Endothelial cell (in vitro differentiated cells): ENCODE measurements around the gene NKX2-8. TPM values are rescaled to one million over a fixed set of nuclear protein-coding genes. Genes with fewer than 3 reads are reported as not detected.
"Not testable (repeated sequence)": the region's sequence is repeated elsewhere in the genome, so short reads cannot be mapped to it uniquely, and the experiment has no call there.

ENCODE experiments used
- DNase-seq: peaks from one replicate; pipeline ENCODE4 v3.0.0; 2021; ENCODE audit warnings: low spot score
- H3K27ac Mint-ChIP-seq: one replicate; pipeline ENCODE4 v1.8.0; 2021; ENCODE audit warnings: mixed read lengths, inconsistent platforms; ENCODE audit not compliant: unreplicated experiment
- H3K27me3 Mint-ChIP-seq: one replicate; pipeline ENCODE4 v1.8.0; 2021; ENCODE audit warnings: mild to moderate bottlenecking, moderate library complexity, mixed read lengths, inconsistent platforms; ENCODE audit not compliant: unreplicated experiment
- H3K36me3 Mint-ChIP-seq: one replicate; pipeline ENCODE4 v1.8.0; 2021; ENCODE audit warnings: mild to moderate bottlenecking, low read depth, mixed read lengths, inconsistent platforms; ENCODE audit not compliant: unreplicated experiment
- H3K4me1 Mint-ChIP-seq: one replicate; pipeline ENCODE4 v1.8.0; 2021; ENCODE audit warnings: mild to moderate bottlenecking, mixed read lengths, inconsistent platforms; ENCODE audit not compliant: unreplicated experiment
- H3K4me3 Mint-ChIP-seq: one replicate; pipeline ENCODE4 v1.8.0; 2021; ENCODE audit warnings: mild to moderate bottlenecking, mixed read lengths, inconsistent platforms; ENCODE audit not compliant: unreplicated experiment
- H3K9me3 Mint-ChIP-seq: one replicate; pipeline ENCODE4 v1.8.0; 2021; ENCODE audit warnings: mixed read lengths, inconsistent platforms; ENCODE audit not compliant: unreplicated experiment
- total RNA-seq: library from RNA; stranded (reverse); fragmentation: NEBNext Ultra II Directional; extraction: Animal tissue kit (Norgen Biotek cat#: 25700); gene quantifications from one replicate; pipeline ENCODE4 v1.2.1, GENCODE V29; 2021; ENCODE audit not compliant: unreplicated experiment
- TF ChIP-seq, protein P1 (sequence below): fragments of 200-600 bp; sonication (generic); IDR thresholded peaks from one replicate; pipeline ENCODE4 v1.5.0; 2021; ENCODE audit warnings: antibody characterized with exemption; ENCODE audit not compliant: unreplicated experiment

Gene NKX2-8
- total RNA-seq, 1 donor from 2014 or later = not detected

DNA sequence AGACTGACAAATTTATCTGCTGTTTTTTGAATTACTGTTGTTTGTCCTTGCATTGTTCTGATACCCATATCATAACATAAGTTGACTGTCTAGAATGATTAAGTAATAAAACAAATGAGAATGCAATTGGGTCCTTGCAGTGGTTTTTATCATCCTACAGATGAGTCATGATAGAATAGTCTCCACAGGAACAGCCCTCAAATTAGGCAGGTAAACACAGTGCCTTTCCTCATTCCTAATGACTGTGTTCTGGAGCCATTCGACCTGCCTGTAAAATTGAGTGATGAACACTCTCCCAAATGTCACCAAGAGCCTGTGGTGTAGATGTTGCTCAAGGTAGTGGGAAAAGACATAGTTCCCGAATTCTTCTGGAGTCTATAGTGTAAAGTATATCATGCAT is 12.3 kb downstream of the NKX2-8 start:
- no peaks in the 10 kb centered on the region for H3K36me3 Mint-ChIP-seq
- H3K9me3 Mint-ChIP-seq = no peaks in the 10 kb centered on the region
- no peak for DNase-seq
- TF ChIP-seq, protein P1, sequence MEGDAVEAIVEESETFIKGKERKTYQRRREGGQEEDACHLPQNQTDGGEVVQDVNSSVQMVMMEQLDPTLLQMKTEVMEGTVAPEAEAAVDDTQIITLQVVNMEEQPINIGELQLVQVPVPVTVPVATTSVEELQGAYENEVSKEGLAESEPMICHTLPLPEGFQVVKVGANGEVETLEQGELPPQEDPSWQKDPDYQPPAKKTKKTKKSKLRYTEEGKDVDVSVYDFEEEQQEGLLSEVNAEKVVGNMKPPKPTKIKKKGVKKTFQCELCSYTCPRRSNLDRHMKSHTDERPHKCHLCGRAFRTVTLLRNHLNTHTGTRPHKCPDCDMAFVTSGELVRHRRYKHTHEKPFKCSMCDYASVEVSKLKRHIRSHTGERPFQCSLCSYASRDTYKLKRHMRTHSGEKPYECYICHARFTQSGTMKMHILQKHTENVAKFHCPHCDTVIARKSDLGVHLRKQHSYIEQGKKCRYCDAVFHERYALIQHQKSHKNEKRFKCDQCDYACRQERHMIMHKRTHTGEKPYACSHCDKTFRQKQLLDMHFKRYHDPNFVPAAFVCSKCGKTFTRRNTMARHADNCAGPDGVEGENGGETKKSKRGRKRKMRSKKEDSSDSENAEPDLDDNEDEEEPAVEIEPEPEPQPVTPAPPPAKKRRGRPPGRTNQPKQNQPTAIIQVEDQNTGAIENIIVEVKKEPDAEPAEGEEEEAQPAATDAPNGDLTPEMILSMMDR = no peak
- peaks cover 4% of the 10 kb centered on the region for H3K27me3 Mint-ChIP-seq
- no peak overlapping the region for H3K4me3 Mint-ChIP-seq
- no peak overlapping the region for H3K27ac Mint-ChIP-seq
- H3K4me1 Mint-ChIP-seq = no peaks in the 10 kb centered on the region

DNA sequence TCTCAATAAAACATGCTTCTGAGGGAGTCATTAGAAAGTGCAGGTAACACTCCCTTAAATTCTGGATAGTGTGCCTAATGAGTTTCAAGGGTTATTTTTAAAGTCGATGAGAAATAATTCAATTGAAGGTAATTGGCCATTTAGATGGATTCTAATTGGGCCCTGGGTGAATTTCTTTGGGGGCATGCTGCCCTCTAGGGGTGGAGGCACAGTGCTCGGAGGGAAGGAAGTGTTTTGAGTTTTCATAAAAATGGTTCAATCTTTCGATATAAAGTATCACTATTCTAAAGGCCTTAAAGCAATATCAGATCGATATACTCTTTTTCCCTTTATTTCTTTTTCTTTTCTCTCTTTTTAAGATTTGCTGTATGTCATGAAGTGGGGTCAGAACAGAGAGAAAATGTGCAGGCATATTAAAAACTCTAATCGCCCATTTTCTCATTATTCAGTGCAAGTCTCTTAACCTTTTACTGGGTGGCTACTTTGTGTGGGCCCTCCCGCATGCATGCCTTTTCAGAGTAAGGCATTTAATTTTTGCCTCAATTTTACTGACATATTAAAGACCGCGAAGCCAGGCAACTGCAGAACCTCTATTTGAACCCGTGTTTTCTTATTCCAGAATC is 25.5 kb downstream of the NKX2-8 start:
- no peaks in the 10 kb centered on the region for H3K9me3 Mint-ChIP-seq
- H3K27ac Mint-ChIP-seq = no peak overlapping the region
- DNase-seq = peak; percentile 47
- no peak overlapping the region for H3K4me3 Mint-ChIP-seq
- TF ChIP-seq, protein P1 = peak; percentile 31
- H3K27me3 Mint-ChIP-seq = peaks cover 2% of the 10 kb centered on the region
- H3K4me1 Mint-ChIP-seq = no peaks in the 10 kb centered on the region
- no peaks in the 10 kb centered on the region for H3K36me3 Mint-ChIP-seq

DNA sequence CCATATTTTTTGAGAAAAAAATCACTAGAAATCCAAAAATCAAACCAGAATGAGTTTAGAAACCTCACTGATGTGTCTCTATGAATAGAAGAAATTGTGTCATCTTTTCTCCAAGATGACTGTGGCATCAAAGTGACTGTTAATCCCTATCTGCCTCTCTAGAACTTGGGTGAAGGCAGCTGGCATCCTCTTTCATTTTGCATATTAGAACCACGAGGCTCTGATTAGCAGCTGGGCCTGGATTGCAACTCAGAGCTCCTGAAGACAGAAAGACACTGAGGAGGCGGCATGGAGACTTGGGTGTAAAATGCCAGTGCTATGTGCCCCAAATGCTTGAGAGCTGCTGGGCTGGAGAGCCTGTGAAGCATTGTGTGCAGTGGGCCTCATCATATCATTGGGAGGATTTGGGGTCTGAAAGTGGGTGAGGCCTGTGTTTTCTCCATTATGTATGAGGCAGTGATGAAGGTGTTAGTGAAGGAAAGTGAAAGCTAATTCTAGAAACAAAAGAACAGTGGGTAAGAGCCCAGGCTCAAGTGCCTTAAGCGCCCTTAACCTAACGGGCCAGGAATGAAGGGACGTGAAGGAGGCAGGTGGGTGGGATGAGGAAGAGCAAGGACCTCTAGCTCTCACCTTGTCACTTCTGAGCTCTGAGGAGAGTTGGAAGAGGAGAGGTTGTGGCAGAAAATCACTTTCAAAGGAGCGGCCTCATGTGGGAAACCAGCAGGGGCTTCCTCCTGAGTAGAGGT is 26.2 kb downstream of the NKX2-8 start:
- Mint-ChIP-seq H3K9me3 (no peaks in the 10 kb centered on the region), H3K36me3 (no peaks in the 10 kb centered on the region), H3K4me1 (no peaks in the 10 kb centered on the region), H3K27me3 (peaks cover 2% of the 10 kb centered on the region), H3K4me3 (no peak overlapping the region), H3K27ac (no peak overlapping the region)
- DNase-seq = no peak
- TF ChIP-seq, protein P1 = no peak

DNA sequence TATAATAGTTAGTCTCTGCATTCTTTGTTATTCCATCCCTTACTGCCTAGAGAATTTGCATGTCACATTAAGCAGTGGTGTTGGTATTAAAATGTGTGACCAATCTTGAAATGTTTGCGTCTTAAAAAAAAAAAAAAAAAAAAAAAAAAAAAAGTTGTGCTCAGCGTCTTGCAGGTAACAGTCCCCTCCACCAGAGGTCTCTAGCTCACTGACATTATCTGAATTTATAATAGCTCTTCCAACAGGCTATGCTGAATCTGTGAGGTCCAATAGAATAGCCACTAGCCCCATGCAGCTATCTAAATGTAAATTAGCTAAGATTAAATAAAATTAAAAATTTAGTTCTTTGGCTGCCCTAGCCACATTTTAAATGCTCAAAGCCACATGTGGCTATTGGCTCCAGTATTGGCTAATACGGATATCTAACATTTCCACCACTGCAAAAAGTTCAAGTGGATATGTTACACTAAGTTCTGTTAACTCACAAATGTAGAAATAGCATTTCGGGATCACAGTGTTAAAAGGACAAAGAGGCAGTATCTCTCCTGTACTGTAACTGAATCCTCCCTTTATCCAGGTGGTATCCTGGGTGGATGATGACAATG is 28.7 kb downstream of the NKX2-8 start:
- H3K27me3 Mint-ChIP-seq = peaks cover 2% of the 10 kb centered on the region
- H3K9me3 Mint-ChIP-seq = no peaks in the 10 kb centered on the region
- no peak overlapping the region for H3K27ac Mint-ChIP-seq
- H3K36me3 Mint-ChIP-seq = no peaks in the 10 kb centered on the region
- no peak for DNase-seq
- no peaks in the 10 kb centered on the region for H3K4me1 Mint-ChIP-seq
- no peak overlapping the region for H3K4me3 Mint-ChIP-seq
- TF ChIP-seq, protein P1 = peak; percentile 73

DNA sequence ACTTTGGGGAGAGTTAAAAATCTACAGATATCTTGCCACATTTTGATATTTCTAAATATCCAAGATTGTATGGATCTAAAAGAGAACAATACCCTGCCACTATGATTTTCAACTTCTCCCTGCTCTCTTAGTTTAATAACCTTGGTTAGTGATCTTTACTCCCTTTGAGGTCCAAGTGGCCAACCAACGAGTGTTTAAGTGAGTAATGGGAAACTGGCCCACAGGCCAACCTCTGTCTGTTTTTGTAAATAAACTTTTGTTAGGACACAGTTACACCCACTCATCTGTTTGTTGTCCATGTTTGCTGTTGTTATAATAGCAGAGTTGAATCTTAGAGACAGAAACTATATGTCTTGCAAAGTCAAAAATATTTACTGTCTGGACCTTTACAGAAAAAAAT is 31.5 kb downstream of the NKX2-8 start:
- H3K4me1 Mint-ChIP-seq = no peaks in the 10 kb centered on the region
- no peak overlapping the region for H3K4me3 Mint-ChIP-seq
- H3K27me3 Mint-ChIP-seq = no peaks in the 10 kb centered on the region
- TF ChIP-seq, protein P1 = no peak
- no peak overlapping the region for H3K27ac Mint-ChIP-seq
- H3K36me3 Mint-ChIP-seq = no peaks in the 10 kb centered on the region
- no peaks in the 10 kb centered on the region for H3K9me3 Mint-ChIP-seq
- DNase-seq = no peak

DNA sequence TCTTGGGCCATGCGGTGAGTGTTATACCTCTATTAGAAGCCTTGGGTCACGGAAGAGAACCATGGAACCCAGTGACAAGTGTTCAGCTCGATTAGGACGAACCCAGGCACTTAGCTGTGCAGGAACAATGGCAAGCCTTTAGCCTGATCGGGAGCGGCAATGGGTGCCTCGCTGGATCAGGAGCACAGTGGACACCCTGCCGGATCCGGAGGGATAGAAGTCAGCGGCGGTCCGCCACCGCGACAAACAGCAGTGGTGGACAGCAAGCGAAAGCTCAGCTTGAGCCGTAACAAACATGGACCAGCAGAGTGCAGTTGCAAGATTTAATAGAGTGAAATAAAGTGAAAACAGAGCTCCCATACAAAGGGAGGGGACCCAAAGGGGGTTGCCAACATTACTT is 38.1 kb downstream of the NKX2-8 start:
- H3K36me3 Mint-ChIP-seq, H3K27ac Mint-ChIP-seq, H3K4me1 Mint-ChIP-seq, DNase-seq, H3K27me3 Mint-ChIP-seq, H3K4me3 Mint-ChIP-seq, H3K9me3 Mint-ChIP-seq: not testable (repeated sequence)
